NCI-H226 (cell line): ENCODE results near the gene ITGB1BP2.
"Not testable (repeated sequence)": the region's sequence is repeated elsewhere in the genome, so short reads cannot be mapped to it uniquely, and the experiment has no call there.

Experiments
- DNase-seq: peaks from one replicate; pipeline ENCODE4 v3.0.0-alpha.2; 2015

The ITGB1BP2 gene

GRCh38 chrX:71301195-71301924 lies at the start of gene ITGB1BP2:
Gene ITGB1BP2 (plus strand): TSS chrX:71301750. CDS start chrX:71301807, 57 bp downstream.
- DNase-seq = no peak

GRCh38 chrX:71252221-71252620 lies 49.3 kb upstream of the ITGB1BP2 start:
- DNase-seq = no peak

GRCh38 chrX:71253253-71254091 lies 48.1 kb upstream of the ITGB1BP2 start:
- no peak for DNase-seq

GRCh38 chrX:71254092-71254963 lies 47.2 kb upstream of the ITGB1BP2 start, which contains the start of gene ZMYM3:
Gene ZMYM3 (minus strand): TSS chrX:71254140. CDS start chrX:71253255, 885 bp downstream.
- DNase-seq = peak; percentile 80

GRCh38 chrX:71256051-71256450 lies 45.5 kb upstream of the ITGB1BP2 start:
- no peak for DNase-seq

GRCh38 chrX:71256856-71257255 lies 44.7 kb upstream of the ITGB1BP2 start:
- DNase-seq = no peak

GRCh38 chrX:71268624-71269023 lies 32.9 kb upstream of the ITGB1BP2 start:
- not testable (repeated sequence) for DNase-seq

- DNase-seq = no peak
These were observed 31.7 kb upstream of the ITGB1BP2 start for GRCh38 chrX:71269801-71270395.

- not testable (repeated sequence) for DNase-seq
These were observed 29.2 kb upstream of the ITGB1BP2 start for GRCh38 chrX:71272313-71272712.

GRCh38 chrX:71281300-71281699 lies 20.2 kb upstream of the ITGB1BP2 start:
- not testable (repeated sequence) for DNase-seq

GRCh38 chrX:71282514-71283402 lies 18.8 kb upstream of the ITGB1BP2 start:
- peak; percentile 38 for DNase-seq

- peak; percentile 97 for DNase-seq
These were observed 18.0 kb upstream of the ITGB1BP2 start, which contains the start of gene NONO for GRCh38 chrX:71283403-71284143. Gene NONO (plus strand): TSS chrX:71283635. CDS start chrX:71290638, 7,003 bp downstream.

- no peak for DNase-seq
These were observed 15.6 kb upstream of the ITGB1BP2 start for GRCh38 chrX:71285929-71286328.

GRCh38 chrX:71291381-71291780 lies 10.2 kb upstream of the ITGB1BP2 start:
- DNase-seq = no peak

GRCh38 chrX:71292669-71293365 lies 8.7 kb upstream of the ITGB1BP2 start:
- no peak for DNase-seq

GRCh38 chrX:71296806-71297205 lies 4.7 kb upstream of the ITGB1BP2 start:
- DNase-seq = no peak

GRCh38 chrX:71298119-71298518 lies 3.4 kb upstream of the ITGB1BP2 start:
- DNase-seq = no peak

GRCh38 chrX:71300064-71300463 lies 1.5 kb upstream of the ITGB1BP2 start:
- DNase-seq = not testable (repeated sequence)

- not testable (repeated sequence) for DNase-seq
These were observed 1.1 kb upstream of the ITGB1BP2 start for GRCh38 chrX:71300495-71300894.
